NT2/D1 (cell line): ENCODE data around the gene USP3.

ENCODE experiments used
- SUZ12 ChIP-seq: IDR thresholded peaks from 2 replicates; pipeline ENCODE4 v1.6.1; 2011; ENCODE audit not compliant: insufficient read length, insufficient read depth; ENCODE audit errors: extremely low read depth
- YY1 ChIP-seq: IDR thresholded peaks from 2 replicates; pipeline ENCODE4 v1.6.1; 2011; ENCODE audit not compliant: insufficient read length, insufficient read depth
- ZNF274 ChIP-seq: IDR thresholded peaks from 2 replicates; pipeline ENCODE4 v1.6.1; 2011; ENCODE audit warnings: mild to moderate bottlenecking, low read depth, low read length

DNA sequence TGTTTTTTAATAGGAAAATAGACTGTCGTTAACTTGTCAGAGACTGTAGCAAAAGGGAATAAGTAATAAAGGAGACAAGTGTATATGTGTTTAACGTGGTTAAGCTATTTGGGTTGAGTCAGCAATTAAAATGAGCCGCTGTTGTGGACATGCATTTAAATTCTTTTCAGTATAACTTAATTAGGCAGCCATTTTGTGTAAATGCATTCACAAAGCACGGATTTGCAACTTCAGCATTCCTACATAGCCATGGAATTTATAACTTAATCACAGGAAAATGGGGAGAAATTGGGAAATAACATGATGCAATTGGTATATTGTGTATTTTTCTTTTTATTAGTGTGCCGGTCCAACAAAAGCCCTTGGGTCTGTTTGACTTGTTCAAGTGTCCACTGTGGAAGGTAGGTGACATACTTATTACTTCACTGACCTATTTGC, 27.9 kb downstream of the USP3 start:
- TF ChIP-seq ZNF274: no peak
- TF ChIP-seq YY1: no peak
- TF ChIP-seq SUZ12: no peak
